NCI-H2196 treated with DMSO at 0.1 percent for 48 hours (cell line): ENCODE data around the gene ZNF44.
"Not testable (repeated sequence)": the region's sequence is repeated elsewhere in the genome, so short reads cannot be mapped to it uniquely, and the experiment has no call there.

Experiments used
- DNase-seq: peaks from one replicate; lab custom pipeline; 2025; ENCODE audit not compliant: unreplicated experiment; lab: John Stamatoyannopoulos, UW

The ZNF44 gene

DNA sequence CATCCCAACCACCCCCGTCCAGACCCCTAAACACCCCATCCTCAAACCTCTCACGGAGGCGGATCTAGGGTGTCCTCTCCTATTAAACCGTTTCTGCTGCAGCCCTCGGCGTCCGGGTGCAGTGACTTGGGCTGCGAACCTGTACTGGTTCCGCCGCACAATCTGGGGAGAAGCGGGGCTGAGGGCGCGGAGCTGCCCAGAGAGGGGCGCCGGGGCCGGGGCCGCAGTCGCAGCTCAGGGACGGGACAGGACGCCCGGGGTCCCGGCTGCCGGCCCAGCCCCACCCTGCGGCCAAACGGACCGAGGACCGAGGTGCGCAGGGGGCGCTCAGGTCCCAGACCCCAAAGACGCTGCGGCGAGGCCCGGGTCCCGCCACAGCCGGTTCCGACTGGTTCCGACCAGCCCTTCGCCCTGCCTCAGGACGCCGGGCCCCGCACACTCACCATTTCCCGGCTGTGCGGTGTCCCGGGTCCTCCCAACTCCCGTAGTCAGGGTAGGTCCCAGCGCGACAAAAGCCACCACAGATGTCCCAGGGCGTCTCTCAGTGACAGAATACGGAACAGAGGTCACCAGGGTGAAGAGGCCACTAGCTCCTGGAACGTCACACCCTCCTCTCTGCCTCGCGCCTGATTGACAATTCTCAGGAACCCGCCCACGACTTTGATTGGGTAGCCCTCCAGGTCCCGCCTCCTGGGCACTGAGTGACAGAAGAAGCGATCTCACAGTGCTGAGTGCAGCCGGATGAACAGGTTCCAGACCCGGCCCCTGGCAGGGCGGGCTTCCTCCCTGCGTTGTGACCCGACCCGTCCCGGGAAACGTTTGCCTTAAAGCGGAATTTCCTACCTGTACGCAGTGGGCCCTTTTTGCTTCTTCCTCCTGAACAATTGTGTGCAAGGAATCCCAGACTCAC, at the start of gene ZNF44:
TSS of gene ZNF44 (minus strand) at position 635 of the 910 bp plus-strand sequence. CDS start at position 446, 189 bp downstream.
- peak; percentile 92 for DNase-seq

DNA sequence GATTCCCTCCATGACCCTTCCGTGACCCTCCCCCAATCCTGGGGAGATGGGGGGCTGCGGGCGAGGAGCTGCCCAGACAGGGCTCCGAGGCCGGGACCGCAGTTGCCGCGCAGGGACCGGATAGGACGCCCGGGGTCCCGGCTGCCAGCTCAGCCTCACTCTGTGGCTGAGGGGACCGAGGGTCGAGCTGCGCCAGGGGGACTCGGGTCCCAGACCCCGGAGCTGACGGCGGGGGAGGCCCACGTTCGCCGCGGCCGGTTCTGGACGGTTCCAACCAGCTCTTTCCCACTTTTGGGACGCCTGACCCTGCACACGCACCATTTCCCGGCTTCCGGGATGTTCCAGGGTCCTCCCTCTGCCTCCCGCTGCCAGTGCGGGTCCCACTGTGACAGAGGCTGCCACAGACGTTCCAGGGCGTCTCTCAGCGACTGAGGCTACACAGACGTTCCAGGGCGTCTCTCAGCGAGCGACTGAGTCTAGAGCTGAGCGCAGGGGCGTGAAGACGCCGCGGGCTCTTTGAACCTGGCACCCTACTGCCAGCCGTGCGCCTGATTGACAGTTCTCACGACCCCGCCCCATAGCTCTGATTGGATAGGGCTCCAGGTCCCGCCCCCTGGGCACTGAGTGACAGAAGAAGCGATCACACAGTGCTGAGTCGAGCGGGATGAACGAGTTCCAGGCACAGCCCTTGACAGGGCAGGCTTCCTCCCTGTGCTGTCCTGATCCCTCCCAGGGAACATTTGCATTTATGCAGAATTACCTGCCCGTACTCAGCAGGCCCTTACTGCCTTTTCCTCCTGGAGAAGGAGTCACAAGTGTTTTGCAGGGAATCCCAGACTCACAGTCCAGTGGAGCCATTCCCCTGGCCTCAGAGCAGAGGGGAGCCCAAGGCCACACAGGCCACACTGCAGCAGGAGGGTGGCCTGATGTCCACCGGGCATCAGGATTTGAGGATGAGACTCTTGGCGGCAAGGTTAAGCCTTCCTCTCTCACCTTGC, 38.8 kb upstream of the ZNF44 start, which contains the start of gene ZNF563:
TSS of gene ZNF563 (minus strand) at position 472 of the 998 bp plus-strand sequence. CDS start at position 321, 151 bp downstream.
- peak; percentile 81 for DNase-seq

- DNase-seq: no peak
Observed at GRCh38 chr19:12331211-12331941, 36.7 kb upstream of the ZNF44 start.

DNA sequence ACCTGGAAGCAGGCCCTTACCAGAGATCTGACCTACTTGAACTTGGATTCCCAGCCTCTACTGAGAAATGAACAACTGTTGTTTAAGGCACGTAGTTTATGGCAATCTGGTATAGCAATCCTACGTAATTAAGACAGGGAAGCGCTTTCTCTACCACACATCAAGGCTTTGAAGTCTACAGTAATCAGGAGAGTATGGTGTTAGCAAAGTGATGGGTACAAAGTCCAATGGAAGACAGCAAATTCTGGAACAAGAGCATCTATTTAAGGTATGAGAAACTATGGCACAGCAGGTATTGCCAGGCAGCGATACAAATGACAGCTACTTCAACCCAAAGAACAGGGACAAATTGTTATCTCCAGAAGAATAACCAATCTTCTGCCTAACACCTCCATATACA, 35.7 kb upstream of the ZNF44 start:
- DNase-seq: no peak

DNA sequence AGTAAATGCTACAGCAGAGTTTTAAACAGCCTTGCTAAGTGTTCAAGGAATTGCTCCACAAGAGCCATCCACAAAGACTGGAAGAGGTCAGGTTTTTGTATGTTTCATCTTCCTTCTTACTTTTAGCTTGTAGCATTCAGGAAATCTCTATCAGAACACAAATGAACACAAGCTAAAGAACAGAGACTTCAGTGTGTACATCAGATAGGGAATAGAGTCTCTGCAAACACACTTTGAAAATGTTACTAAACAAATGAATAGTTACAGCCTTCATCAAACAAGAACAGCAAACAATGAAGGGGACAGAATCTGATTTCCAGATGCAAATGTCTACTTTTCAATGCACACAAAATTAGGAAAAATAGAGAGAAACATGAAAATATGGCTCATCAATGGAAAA, 31.0 kb upstream of the ZNF44 start:
- no peak for DNase-seq

- no peak for DNase-seq
Observed at GRCh38 chr19:12318782-12319413, 24.2 kb upstream of the ZNF44 start.

DNA sequence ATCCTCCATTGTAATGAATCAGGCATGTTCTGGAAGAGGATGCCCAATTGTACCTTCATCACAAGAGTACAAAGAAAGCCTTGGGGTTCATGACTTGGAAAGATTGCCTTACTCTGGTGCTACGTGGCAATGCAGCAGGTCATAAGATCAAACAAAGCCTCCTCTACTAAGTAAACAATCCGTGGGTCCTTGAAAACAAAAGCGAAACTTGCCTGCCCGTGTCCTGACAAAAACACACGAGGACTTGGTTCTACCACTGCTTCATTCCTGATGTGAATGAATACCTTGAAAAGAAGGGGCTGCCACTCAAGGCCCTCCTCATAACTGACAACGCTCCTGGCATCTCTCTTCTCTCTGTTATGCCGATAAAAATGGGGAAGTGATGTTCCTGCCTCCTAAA, 19.9 kb upstream of the ZNF44 start:
- no peak for DNase-seq

DNA sequence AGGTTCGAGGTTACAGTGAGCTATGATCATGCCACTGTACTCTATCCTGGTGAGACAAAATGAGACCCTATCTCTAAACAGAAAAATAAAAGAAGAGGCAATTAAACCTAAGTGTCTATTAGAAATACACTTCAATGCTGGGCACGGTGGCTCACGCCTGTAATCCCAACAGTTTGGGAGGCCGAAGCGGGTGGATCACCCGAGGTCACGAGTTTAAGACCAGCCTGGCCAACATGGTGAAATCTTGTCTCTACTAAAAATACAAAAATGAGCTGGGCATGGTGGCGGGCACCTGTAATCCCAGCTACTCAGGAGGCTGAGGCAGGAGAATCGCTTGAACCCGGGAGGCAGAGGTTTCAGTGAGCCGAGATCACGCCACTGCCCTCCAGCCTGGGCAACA, 14.2 kb upstream of the ZNF44 start:
- not testable (repeated sequence) for DNase-seq

DNA sequence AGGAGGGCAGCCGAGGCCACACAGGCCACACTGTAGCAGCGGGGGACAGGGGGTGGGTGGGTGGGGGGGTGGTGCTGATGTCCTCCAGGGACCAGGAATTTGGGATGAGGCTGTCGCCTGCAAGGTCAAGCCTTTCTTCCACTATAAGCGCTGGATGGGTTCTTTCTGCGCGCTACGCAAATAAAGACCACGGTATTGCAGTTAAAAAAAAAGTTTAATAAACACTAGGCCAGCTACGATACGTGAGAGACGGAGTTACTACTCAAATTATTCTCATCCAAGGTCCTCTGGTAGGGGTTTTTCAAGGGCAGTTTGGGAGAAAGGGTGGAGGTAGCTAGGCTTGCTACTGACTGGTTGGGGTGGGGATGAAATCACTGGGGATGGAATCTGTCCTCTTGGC, 508 bp upstream of the ZNF44 start:
- no peak for DNase-seq

DNA sequence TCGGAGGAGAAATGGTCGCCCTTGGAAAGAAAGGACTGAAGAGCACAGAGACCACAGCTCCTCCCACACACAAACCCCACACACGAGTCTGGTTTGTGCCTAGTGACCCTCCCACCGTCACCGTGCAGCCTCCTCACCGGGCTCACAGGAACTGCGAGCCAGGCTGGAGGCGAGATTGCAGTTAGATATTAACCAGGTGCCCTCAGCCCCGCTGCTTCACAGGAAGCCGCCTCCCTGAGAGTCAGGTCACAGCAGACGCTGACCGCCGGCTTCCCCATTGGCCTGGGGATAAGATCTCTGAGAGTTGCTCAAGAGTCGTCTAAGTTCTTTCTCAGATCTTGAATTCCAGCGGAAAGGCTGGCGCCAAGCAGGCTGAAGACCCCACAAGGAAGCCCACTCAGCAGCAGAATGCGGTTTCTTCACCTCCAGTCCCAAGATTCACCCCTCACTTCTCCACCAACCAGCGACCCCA, 870 bp downstream of the ZNF44 start:
- DNase-seq: no peak

- no peak for DNase-seq
Observed at GRCh38 chr19:12289790-12290065, 5.0 kb downstream of the ZNF44 start.

GRCh38 chr19:12287958-12288500, 6.7 kb downstream of the ZNF44 start:
- DNase-seq: no peak

GRCh38 chr19:12284631-12285030, 10.1 kb downstream of the ZNF44 start:
- no peak for DNase-seq

GRCh38 chr19:12284226-12284625, 10.5 kb downstream of the ZNF44 start:
- DNase-seq: no peak

GRCh38 chr19:12278713-12279112, 16.0 kb downstream of the ZNF44 start:
- DNase-seq: no peak

DNA sequence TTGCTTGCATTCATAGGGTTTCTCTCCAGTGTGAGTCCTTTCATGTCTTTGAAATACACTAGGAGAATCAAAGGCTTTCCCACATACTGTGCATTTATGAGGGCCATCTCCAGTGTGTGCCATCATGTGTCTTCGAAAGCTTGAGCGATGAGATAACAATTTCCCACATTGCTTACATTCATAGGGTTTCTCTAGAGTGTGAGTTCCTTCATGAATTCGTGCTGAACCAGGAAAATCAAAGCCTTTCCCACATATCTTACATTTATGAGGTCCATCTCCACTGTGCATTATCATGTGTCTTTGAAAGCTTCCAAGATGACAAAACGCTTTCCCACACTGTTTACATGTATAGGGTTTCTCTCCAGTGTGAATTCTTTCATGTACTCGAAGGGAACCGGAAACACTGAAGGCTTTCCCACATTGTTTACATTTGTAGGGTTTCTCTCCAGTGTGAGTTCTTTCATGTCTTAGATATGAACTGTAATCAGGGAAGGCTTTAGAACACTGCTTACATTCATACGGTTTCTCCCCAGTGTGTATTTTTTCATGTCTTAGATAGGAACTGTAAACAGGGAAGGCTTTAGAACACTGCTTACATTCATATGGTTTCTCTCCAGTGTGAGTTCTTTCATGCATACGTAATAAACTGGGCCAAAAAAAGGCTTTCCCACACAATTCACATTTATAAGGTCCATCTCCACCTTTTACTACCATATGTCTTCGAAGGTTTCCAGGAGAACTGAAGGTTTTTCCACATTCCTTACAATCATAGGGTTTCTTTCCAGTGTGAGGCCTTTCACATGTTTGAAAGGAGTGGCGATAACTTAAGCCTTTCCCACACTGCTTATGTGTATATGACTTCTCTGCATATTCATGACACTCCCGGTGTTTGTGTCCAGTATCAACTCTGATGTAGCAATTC, 21.4 kb downstream of the ZNF44 start:
- DNase-seq: no peak

GRCh38 chr19:12272386-12272785, 22.3 kb downstream of the ZNF44 start:
- no peak for DNase-seq

DNA sequence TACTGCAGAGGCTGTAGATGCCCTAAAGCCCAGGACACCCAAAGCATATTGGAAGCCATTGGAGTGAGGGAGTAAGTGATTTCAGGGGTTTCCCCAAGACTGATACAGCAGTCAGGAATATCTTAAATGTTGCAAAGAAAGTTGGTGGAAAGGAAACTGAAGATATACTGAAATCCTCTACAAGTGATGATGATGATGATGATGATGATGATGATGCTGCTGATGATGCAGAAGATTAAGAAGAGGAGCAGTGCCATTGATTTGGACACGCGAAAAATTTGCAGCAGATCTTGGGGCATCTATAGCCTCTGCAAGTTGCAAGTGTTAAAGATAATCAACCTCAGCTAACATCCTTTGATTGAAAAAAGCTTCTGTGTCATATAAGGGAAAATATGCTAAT, 23.8 kb downstream of the ZNF44 start:
- no peak for DNase-seq
